Effector memory CD4-positive, alpha-beta T cell (primary cell): Measurements from ENCODE around the gene SUPT6H.

Experiments used
- DNase-seq, 3 donors: peaks; one replicate each; pipeline ENCODE4 v3.0.0-alpha.2; 2020
- H3K27ac ChIP-seq: 2 replicates; pipeline ENCODE4 v1.7.0; 2013; ENCODE audit warnings: mild to moderate bottlenecking, low read length, moderate library complexity; ENCODE audit not compliant: insufficient read depth, poor library complexity, severe bottlenecking
- H3K27me3 ChIP-seq: replicated peaks from 2 replicates; pipeline ENCODE4 v1.7.0; 2013; ENCODE audit warnings: mild to moderate bottlenecking, low read length; ENCODE audit not compliant: insufficient read depth, control insufficient read depth, poor library complexity, severe bottlenecking
- H3K36me3 ChIP-seq: 2 replicates; pipeline ENCODE4 v1.7.0; 2013; ENCODE audit warnings: mild to moderate bottlenecking, low read length, moderate library complexity; ENCODE audit not compliant: control insufficient read depth, insufficient read depth
- H3K4me1 ChIP-seq: 2 replicates; pipeline ENCODE4 v1.7.0; 2013; ENCODE audit warnings: low read length, mild to moderate bottlenecking; ENCODE audit not compliant: control insufficient read depth, insufficient read depth, poor library complexity, severe bottlenecking
- H3K4me3 ChIP-seq: 2 replicates; pipeline ENCODE4 v1.7.0; 2013; ENCODE audit warnings: low read length, low read depth, mild to moderate bottlenecking; ENCODE audit not compliant: insufficient read depth, poor library complexity, severe bottlenecking
- H3K9me3 ChIP-seq: 2 replicates; pipeline ENCODE4 v1.7.0; 2013; ENCODE audit warnings: mild to moderate bottlenecking, low read length, moderate library complexity; ENCODE audit not compliant: control insufficient read depth

The SUPT6H gene

DNA sequence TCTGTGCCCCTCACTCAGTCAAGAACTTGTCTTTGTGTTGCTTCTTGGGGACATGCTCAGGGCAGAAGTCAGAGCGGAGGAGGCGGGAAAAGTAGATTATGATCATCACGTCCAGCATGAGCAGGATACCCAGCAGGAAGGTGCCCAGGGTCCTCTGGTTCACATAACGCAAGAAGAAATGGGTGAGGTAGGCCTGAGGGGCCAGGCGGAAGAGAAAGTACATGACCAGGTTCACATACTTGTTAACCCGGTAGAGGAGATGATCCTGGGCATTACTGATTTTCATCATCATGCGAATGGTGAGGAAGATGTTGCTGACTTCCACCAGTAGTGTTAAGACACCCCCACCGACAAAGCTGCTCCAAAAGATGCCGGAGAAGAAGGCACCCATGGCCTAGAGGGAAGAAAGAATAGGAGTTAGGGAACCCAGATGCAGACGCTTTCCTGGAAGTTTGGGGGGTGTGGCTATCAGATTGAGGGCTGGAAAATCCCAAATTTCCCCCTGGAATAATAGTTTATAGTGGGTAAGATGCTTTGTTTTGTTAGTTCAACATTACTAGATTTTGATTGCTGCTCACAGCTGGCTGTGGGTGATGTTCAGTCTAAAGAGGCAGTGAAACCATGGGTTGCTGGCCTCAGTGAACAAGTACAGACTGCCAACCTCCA is 62.6 kb downstream of the SUPT6H start:
- H3K4me3 ChIP-seq, result no peak overlapping the region
- no peaks in the 10 kb centered on the region for H3K9me3 ChIP-seq
- peak overlapping the region; percentile 60 for H3K27ac ChIP-seq
- DNase-seq, result no peak
- H3K4me1 ChIP-seq, result peaks cover 54% of the 10 kb centered on the region
- no peaks in the 10 kb centered on the region for H3K27me3 ChIP-seq
- peaks cover 29% of the 10 kb centered on the region for H3K36me3 ChIP-seq

DNA sequence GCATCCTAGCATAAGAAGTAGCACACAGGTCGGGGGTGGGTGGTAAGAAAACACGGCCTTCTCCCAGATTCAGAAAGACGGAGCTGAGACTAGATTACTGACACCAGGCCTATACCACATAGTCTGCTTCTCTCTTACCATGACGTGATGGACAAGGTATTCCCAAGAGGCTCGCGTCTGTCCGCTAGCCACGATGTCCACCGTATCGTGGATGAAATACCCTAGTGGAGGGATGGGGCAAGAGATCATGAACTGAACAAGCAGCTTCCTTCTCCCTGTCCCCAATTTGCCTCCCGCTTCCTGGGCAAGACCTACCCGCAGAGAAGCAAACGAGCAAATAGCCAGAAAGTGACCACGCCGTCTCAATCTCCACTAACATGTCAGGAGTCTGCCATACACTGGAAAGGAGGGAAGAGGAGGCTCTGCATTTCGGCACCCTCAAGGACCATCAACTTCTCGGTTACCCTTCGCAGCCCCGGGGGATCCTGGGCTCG is 63.2 kb downstream of the SUPT6H start:
- H3K27ac ChIP-seq, result peak overlapping the region; percentile 60
- peaks cover 29% of the 10 kb centered on the region for H3K36me3 ChIP-seq
- peak overlapping the region; percentile 51 for H3K4me3 ChIP-seq
- no peak for DNase-seq
- H3K4me1 ChIP-seq, result peaks cover 51% of the 10 kb centered on the region
- H3K9me3 ChIP-seq, result no peaks in the 10 kb centered on the region
- no peaks in the 10 kb centered on the region for H3K27me3 ChIP-seq

DNA sequence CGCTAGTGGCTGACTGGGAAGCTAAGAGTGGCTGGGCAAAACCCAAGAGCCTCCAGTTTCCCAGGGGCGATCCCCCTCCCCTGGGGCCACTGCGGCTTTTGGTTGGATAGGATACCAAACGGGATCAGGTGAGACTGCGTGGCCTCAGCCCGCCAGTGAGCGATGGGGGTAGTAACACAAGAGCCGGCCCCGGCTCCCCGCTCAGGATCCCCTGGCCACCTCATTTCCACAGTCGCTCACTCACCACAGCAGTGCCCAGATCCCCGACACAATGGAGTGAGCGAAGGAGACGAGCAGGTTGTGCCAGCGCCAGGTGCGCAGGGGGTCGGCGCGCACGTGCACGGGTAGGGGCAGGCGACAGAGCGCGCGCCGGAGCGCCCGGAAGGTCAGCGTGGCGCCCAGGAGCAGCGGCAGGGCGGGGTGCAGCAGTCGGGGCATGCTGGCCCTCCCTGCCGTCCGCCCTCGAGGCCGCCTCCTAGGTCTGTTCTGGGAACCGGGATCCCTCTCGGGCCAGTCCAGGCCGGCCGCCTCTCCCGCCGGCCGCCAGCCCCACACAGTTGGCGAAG is 63.7 kb downstream of the SUPT6H start:
- Histone ChIP-seq H3K4me1 (peaks cover 46% of the 10 kb centered on the region), H3K27ac (peak overlapping the region; percentile 60), H3K27me3 (no peaks in the 10 kb centered on the region), H3K4me3 (peak overlapping the region; percentile 51), H3K36me3 (peaks cover 29% of the 10 kb centered on the region), H3K9me3 (no peaks in the 10 kb centered on the region)
- DNase-seq, result no peak

DNA sequence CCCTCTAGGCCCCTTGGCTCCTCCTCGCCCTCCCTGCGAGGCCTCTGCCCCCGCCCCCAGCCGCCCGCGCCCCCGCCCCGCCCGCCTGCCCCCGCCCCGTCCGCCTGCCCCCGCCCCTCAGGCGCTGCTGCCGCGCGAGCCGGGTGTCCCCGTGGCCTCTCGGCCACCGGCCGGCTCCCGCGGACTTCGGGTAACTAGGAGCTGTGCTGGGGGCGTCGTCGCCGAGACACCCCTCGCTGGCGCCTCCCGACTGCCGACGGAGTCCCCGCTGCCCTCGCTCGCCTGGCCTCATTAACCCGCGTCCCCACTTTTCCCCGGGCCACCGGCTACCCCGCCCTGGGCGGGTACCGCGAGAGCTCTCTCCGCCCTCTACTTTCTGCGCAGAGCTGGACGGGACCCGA is 64.2 kb downstream of the SUPT6H start, which contains the start of gene TLCD1:
Gene TLCD1 (minus strand): TSS at position 8 of the 401 bp plus-strand sequence. CDS start 136 bp downstream, outside the sequence.
- Histone ChIP-seq H3K4me3 (peak within 1 kb of the TSS; percentile 64), H3K4me1 (peaks cover 41% of the 10 kb centered on the region), H3K27me3 (no peaks in the 10 kb centered on the region), H3K36me3 (peaks cover 29% of the 10 kb centered on the region), H3K27ac (peak within 1 kb of the TSS; percentile 100), H3K9me3 (no peaks in the 10 kb centered on the region)
- DNase-seq, result peak in 2 of 3 donors; percentile 57 to 62

DNA sequence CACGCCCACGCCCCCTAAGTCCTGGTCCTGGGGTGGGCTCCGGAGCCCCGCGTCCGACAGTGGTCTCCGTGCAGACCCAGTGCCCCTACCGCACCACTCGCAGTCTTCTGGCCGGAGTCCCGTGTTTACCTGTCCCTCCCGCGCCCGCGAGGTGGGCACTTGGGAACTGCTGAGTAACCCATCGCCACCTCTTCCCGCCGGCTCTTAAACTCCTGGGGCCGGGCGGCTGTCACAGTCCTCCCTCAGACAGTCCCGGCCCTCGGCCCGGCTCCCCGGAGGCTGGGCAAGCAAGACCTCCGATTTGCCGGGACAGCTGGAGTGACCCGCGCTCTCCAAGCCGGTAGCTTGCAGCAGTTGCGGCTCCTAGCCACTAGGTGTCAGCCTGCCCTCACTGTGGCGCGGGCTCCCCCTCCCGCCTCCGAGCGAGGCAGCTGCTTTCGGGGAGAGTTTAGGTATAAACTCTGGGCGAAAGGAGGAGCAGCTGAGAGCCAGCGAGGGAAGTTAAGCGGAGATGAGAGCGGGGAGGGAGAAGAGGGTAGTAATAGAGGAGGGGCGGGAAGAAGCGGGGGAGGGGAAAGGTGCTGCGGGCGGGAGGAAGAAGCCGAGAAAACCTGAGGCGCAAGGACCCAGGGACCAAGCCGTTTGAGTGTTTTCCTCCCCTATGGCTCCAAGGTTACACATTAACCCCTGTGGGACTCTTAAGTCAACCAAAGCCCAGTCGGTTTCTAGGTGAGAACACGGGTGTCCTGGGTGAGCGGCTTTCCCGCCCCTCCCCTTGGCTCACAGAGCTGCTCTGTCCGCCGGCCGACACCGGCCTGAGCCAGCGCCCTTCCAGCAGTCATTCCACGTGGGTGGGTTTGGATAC is 64.9 kb downstream of the SUPT6H start:
- no peaks in the 10 kb centered on the region for H3K9me3 ChIP-seq
- H3K4me3 ChIP-seq, result peak overlapping the region; percentile 64
- H3K36me3 ChIP-seq, result peaks cover 29% of the 10 kb centered on the region
- no peaks in the 10 kb centered on the region for H3K27me3 ChIP-seq
- H3K4me1 ChIP-seq, result peaks cover 35% of the 10 kb centered on the region
- DNase-seq, result peak; percentile 81 to 86 (median 82)
- H3K27ac ChIP-seq, result peak overlapping the region; percentile 100

DNA sequence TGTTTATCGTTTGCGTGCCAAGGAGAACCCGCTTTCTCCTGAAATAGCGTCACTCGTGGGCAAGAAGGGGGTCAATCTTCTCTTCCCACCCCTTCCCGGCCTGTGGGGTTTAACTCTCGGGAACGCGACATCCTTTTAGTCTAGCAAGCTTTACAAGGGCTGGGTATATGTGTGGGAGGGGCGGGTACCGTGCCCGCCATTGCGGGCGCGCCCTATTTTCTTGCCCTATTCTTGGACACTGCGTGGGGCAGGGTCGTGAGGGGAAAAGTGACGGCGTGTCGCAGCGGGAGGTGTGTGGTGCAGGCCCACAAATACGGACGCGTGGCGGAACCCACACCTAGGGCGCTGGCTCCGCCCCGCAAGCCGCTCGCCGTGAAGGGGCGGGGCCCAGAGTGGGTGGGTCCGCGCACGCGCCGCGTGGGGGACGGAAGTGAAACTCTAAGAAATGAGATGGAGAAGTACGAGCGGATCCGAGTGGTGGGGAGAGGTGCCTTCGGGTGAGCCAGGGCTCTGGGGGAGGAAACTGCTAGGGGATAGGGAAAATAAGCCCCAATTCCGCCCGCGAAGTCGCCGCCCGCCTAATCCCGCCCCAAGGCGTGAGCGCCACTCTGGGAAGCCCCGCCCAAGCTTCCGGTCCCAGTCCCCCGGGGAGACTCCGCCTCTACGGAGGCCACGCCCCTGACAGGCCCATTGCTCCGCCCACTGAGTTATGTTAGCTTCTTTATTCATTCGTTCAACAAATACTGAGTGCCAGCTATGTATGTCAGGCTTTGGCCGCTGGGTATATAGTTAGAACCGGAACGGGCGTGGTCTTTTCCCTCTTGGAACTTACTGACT is 66.6 kb downstream of the SUPT6H start, which contains the start of gene NEK8:
Gene NEK8 (plus strand): TSS at position 425 of the 837 bp plus-strand sequence. CDS start 26 bp downstream, at position 451.
- Histone ChIP-seq H3K4me3 (peak within 1 kb of the TSS; percentile 64), H3K27ac (peak within 1 kb of the TSS; percentile 100), H3K36me3 (peaks cover 14% of the 10 kb centered on the region), H3K4me1 (peaks cover 31% of the 10 kb centered on the region), H3K9me3 (no peaks in the 10 kb centered on the region), H3K27me3 (no peaks in the 10 kb centered on the region)
- peak; percentile 95 to 96 (median 96) for DNase-seq

DNA sequence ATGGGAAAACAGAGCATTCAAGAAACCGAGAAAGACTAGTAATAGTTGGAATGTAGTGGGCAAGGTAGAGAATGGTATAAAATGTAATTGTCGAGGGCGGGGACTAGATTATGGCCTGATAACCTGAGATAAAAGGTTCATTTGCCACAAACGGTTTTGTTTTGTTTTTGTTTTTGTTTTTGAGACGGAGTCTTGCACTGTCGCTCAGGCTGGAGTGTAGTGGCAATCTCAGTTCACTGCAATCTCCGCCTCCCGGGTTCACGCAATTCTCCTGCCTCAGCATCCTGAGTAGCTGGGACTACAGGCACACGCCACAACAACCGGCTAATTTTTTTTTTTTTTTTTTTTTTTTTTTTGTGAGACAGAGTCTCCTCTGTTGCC is 67.9 kb downstream of the SUPT6H start:
- Histone ChIP-seq H3K27ac (no peak overlapping the region), H3K27me3 (no peaks in the 10 kb centered on the region), H3K4me3 (no peak overlapping the region), H3K36me3 (peaks cover under 1% of the 10 kb centered on the region), H3K9me3 (no peaks in the 10 kb centered on the region), H3K4me1 (peaks cover 31% of the 10 kb centered on the region)
- DNase-seq, result no peak

DNA sequence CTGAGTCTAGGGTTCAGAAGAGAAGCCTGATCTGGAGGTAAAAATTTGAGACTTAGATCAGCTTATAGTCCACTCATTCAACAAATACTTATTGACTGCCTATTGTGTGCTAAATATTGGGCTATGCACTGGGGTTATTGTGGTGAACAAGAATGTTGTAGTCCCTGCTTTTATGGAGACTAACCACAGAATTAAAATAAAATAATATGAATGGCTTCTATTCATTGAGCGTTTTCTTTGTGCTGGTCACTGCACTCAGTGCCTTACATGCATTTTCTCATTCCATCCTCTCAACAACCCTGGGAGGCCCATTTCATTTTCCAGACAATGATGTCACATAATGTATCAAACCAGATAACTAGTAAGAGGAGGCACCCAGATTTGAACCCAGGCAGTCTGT is 71.3 kb downstream of the SUPT6H start:
- Histone ChIP-seq H3K4me3 (no peak overlapping the region), H3K27ac (no peak overlapping the region), H3K36me3 (no peaks in the 10 kb centered on the region), H3K9me3 (no peaks in the 10 kb centered on the region), H3K4me1 (peaks cover 8% of the 10 kb centered on the region), H3K27me3 (no peaks in the 10 kb centered on the region)
- DNase-seq, result no peak

DNA sequence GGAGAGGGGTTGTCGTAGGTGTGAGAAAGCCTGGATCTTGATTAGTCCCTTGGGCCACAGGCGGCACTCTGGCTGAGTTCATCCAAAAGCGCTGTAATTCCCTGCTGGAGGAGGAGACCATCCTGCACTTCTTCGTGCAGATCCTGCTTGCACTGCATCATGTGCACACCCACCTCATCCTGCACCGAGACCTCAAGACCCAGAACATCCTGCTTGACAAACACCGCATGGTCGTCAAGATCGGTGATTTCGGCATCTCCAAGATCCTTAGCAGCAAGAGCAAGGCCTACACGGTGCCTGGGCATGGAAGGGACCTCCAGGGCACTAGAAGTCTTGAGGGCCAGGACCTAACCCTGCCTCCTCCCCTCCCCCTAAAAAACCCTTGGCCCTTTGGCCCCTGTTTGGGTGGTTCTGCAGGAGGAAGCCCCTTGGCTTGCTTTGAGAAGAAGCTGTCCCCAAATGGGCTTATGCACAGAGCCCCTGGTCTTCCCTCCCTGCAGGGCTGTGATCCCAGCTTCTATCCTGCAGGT is 72.8 kb downstream of the SUPT6H start:
- Histone ChIP-seq H3K4me1 (peaks cover 11% of the 10 kb centered on the region), H3K27ac (no peak overlapping the region), H3K27me3 (no peaks in the 10 kb centered on the region), H3K36me3 (no peaks in the 10 kb centered on the region), H3K4me3 (no peak overlapping the region), H3K9me3 (no peaks in the 10 kb centered on the region)
- no peak for DNase-seq
